Mesodermal cell (in vitro differentiated cells): ENCODE data around the gene SRSF1.

ENCODE experiments used
- H3K27ac ChIP-seq: 2 replicates; pipeline ENCODE4 v1.7.0; 2013; ENCODE audit warnings: mild to moderate bottlenecking, low read depth, low read length, moderate library complexity; ENCODE audit not compliant: severe bottlenecking
- H3K36me3 ChIP-seq: 2 replicates; pipeline ENCODE4 v1.7.1; 2013; ENCODE audit warnings: mild to moderate bottlenecking, low read length, moderate library complexity; ENCODE audit not compliant: control insufficient read depth, insufficient read depth
- H3K4me1 ChIP-seq: one replicate; pipeline ENCODE4 v1.7.1; 2013; ENCODE audit warnings: mild to moderate bottlenecking, low read length; ENCODE audit not compliant: insufficient read depth, control insufficient read depth, poor library complexity, severe bottlenecking
- H3K4me3 ChIP-seq: 2 replicates; pipeline ENCODE4 v1.7.0; 2013; ENCODE audit warnings: low read length, control low read depth, mild to moderate bottlenecking; ENCODE audit not compliant: insufficient read depth, poor library complexity, severe bottlenecking; ENCODE audit errors: extremely low read depth
- H3K9me3 ChIP-seq: 2 replicates; pipeline ENCODE4 v1.7.1; 2013; ENCODE audit warnings: mild to moderate bottlenecking, low read length, moderate library complexity; ENCODE audit not compliant: control insufficient read depth
- WGBS, 2 experiments: methylation state at CpG; one replicate each; pipeline ENCODE4 v1.1.5; 2013; ENCODE audit warnings: missing lambda C conversion rate in 2 of 2; ENCODE audit not compliant: insufficient coverage in 2 of 2; 5-methylcytosine and 5-hydroxymethylcytosine counted together

Gene SRSF1

GRCh38 chr17:57988301-57989250 lies 18.5 kb downstream of the SRSF1 start:
- H3K27ac ChIP-seq, result peak overlapping the region; percentile 95
- H3K9me3 ChIP-seq, result no peaks in the 10 kb centered on the region
- H3K36me3 ChIP-seq, result peaks cover 17% of the 10 kb centered on the region
- H3K4me3 ChIP-seq, result peak overlapping the region; percentile 82
- 2 to 7% methylated on average over 19 to 35 of the region's 54 CpGs for WGBS, 2 experiments
- peaks cover 53% of the 10 kb centered on the region for H3K4me1 ChIP-seq

DNA sequence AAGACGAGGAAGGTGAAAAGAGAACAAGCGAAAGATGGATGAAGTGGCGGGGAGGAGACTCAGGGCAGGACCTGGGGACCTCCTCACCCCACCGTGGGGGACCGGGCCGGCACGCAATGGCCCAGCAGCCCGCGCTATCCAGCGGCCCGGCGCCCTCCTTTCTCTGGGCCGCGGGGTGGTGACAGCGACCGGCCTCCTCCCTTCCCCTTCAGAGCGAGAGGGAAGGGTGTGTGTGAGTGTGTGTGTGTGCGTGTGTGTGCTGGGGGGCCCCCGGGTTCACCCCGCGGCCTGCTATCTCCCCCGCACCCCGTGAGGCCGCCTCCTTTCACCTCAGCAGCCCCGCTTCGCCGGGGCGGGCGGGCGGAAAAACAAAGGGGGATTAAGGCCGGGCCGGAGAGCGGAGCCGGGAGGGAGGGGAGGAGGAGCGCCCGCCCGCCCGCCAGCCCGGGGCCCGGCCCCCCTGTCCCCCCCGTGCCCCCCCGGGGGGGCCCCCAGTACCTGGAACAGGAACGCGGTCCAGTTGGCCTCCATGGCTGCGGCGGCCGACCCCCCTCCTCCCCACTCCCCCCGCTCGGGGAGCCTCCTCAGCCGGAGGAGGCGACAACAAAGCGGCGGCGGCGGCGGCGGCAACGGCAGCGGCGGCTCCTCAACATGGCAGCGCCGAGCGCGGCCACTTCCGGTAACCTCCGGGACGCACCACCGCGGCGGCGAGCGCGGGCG lies 19.3 kb downstream of the SRSF1 start, which contains the start of gene VEZF1:
Gene VEZF1, minus strand, starts transcription at position 674 of the 720 bp plus-strand sequence. Its CDS starts 143 bp downstream, at position 531.
- no peaks in the 10 kb centered on the region for H3K9me3 ChIP-seq
- peaks cover 25% of the 10 kb centered on the region for H3K36me3 ChIP-seq
- H3K4me1 ChIP-seq, result peaks cover 53% of the 10 kb centered on the region
- 0% methylated on average over 24 to 26 of the region's 74 CpGs for WGBS, 2 experiments
- H3K4me3 ChIP-seq, result peak within 1 kb of the TSS; percentile 82
- peak within 1 kb of the TSS; percentile 95 for H3K27ac ChIP-seq

DNA sequence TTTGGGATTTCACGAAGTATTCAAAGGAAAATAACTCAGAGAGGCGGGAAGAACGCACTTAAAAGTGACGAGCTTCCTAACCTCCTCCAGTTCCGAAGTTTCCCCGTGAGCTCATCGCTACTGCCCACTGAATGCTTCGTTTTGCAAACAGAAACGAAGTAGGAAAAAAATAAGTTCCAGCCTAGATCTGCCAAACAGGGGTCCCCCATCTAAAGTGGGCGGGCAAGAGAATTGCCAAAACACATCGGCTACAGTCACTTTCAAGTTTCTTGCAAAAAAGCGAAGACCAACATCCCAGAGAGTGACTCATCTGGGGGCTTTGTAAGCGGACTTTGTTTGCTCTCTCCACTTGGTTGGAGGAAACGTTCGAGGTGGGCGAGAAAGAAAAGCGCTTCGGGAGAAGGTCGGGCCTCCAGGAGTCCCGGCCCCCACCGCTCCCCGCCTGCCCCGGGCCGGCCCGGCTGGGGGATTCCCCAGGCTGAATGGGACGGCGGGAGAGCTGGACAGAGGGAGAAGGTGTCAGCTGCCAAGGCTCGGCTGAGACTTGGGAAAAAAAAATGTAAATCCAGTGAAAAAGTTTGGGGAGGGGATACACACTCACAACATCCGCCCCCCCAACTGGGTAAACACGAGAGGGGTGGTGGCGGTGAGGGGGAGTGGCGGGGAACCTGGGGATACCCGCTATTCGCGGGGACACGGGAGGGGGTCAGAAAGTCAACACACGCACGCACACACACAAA lies 20.0 kb downstream of the SRSF1 start:
- Histone ChIP-seq H3K27ac (peak overlapping the region; percentile 95), H3K36me3 (peaks cover 33% of the 10 kb centered on the region), H3K4me3 (peak overlapping the region; percentile 82), H3K4me1 (peaks cover 53% of the 10 kb centered on the region), H3K9me3 (no peaks in the 10 kb centered on the region)
- WGBS, 2 experiments, result 0 to 1% methylated on average over 20 to 23 of the region's 38 CpGs

GRCh38 chr17:57985675-57985974 lies 21.4 kb downstream of the SRSF1 start:
- H3K36me3 ChIP-seq, result peaks cover 40% of the 10 kb centered on the region
- H3K4me1 ChIP-seq, result peaks cover 44% of the 10 kb centered on the region
- WGBS, 2 experiments, result no CpG with 5 or more reads among the region's 1 CpG
- H3K27ac ChIP-seq, result peak overlapping the region; percentile 59
- H3K9me3 ChIP-seq, result no peaks in the 10 kb centered on the region
- peak overlapping the region; percentile 24 for H3K4me3 ChIP-seq

GRCh38 chr17:57984936-57985674 lies 21.9 kb downstream of the SRSF1 start:
- Histone ChIP-seq H3K9me3 (no peaks in the 10 kb centered on the region), H3K27ac (peak overlapping the region; percentile 59), H3K36me3 (peaks cover 45% of the 10 kb centered on the region), H3K4me3 (peak overlapping the region; percentile 24), H3K4me1 (peaks cover 40% of the 10 kb centered on the region)
- WGBS, 2 experiments, result 50 to 85% methylated on average over 1 to 2 of the region's 4 CpGs

DNA sequence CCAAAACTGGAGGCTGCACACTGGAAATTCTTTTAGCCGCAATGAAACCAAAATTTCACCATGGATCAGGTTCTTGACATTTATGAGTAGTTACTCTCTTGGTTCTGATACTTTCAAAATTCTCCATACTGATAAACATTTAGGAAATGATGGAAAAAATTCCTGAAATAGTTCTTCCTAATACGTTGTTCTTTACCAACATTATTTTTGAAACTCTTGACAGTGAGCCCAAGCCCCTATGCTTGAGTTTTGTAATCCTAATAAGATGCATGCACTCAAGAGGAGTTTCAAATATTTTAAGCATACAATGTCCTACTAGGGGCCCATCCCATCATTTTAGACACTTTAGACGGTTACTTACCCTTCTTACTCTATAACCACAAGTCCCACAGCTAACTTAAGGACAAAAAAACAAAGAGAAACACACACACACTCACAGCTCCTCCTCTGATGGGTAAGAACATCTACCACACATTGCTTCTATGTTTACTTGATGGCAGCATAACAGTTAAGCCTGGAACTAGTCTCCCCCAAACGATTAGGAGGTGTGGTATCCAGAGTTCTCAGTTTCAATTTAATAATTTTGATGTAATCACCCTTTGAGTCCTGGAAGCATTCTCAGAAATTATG lies 22.7 kb downstream of the SRSF1 start:
- Histone ChIP-seq H3K4me3 (no peak overlapping the region), H3K4me1 (peaks cover 33% of the 10 kb centered on the region), H3K27ac (peak overlapping the region; percentile 59), H3K9me3 (no peaks in the 10 kb centered on the region), H3K36me3 (peaks cover 52% of the 10 kb centered on the region)
- WGBS, 2 experiments, result 100% methylated on average over 1 of the region's 4 CpGs; no CpG with 5 or more reads in 1 of the 2 experiments

DNA sequence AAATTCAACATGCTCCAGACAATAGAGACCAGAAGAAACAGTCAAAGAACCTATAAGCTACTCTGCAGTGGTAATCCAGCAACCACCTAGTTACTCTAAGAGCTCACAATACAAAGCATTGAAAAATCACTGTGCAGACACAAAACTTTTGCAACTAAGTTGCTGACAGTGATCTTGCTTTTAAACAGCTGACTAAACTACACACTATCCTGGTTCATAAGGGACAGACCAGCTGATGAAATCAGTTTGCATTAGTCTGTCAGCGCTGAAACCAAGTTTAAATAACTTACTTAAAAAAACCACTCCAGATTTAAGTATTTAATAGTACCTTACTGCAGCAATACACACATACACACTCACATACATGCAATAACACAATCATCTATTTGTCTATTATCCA lies 23.6 kb downstream of the SRSF1 start:
- 100% methylated on average over 1 of the region's 1 CpG; no CpG with 5 or more reads in 1 of the 2 experiments for WGBS, 2 experiments
- peaks cover 62% of the 10 kb centered on the region for H3K36me3 ChIP-seq
- H3K4me1 ChIP-seq, result peaks cover 24% of the 10 kb centered on the region
- H3K4me3 ChIP-seq, result no peak overlapping the region
- no peaks in the 10 kb centered on the region for H3K9me3 ChIP-seq
- H3K27ac ChIP-seq, result no peak overlapping the region

- H3K36me3 ChIP-seq, result peaks cover 69% of the 10 kb centered on the region
- WGBS, 2 experiments, result 93 to 94% methylated on average over 11 to 13 of the region's 14 CpGs
- no peaks in the 10 kb centered on the region for H3K9me3 ChIP-seq
- H3K4me3 ChIP-seq, result no peak overlapping the region
- no peak overlapping the region for H3K27ac ChIP-seq
- H3K4me1 ChIP-seq, result peaks cover 23% of the 10 kb centered on the region
Observed at GRCh38 chr17:57982452-57983170, 24.4 kb downstream of the SRSF1 start.

- H3K36me3 ChIP-seq, result peaks cover 89% of the 10 kb centered on the region
- no peak overlapping the region for H3K4me3 ChIP-seq
Observed at GRCh38 chr17:57980522-57980921, 26.5 kb downstream of the SRSF1 start.

More at GRCh38 chr17:57980522-57980921, 26.5 kb downstream of the SRSF1 start:
- Histone ChIP-seq H3K4me1 (peaks cover 23% of the 10 kb centered on the region), H3K27ac (no peak overlapping the region), H3K9me3 (no peaks in the 10 kb centered on the region)
- WGBS, 2 experiments, result no CpG with 5 or more reads among the region's 4 CpGs
